ENCODE measurements around the gene NR6A1. TPM values are rescaled to one million over a fixed set of nuclear protein-coding genes. Genes with fewer than 3 reads are reported as not detected.

NR6A1 gene
- polyA plus RNA-seq, 1 donor from 2014 or later = 4.3 TPM

GRCh38 chr9:124602632-124603031, 168.5 kb downstream of the NR6A1 start:
- Histone ChIP-seq H3F3A (ENCODE audit: insufficient read depth, low read length, poor library complexity, severe bottlenecking) (no peaks in the 10 kb centered on the region), H3K79me2 (replicated peaks; ENCODE audit: insufficient read depth, low read length) (no peaks in the 10 kb centered on the region), H3K4me2 (ENCODE audit: low read length) (no peak overlapping the region), H3K27ac (ENCODE audit: low read length) (no peak overlapping the region), H3K9me2 (ENCODE audit: insufficient read depth, low read length) (no peaks in the 10 kb centered on the region), H3K27me3 (ENCODE audit: insufficient read depth, low read depth, low read length) (no peaks in the 10 kb centered on the region), H3K4me3 (ENCODE audit: low read length) (no peak overlapping the region), H4K20me1 (ENCODE audit: insufficient read depth) (no peaks in the 10 kb centered on the region), H2AFZ (ENCODE audit: low read depth, low read length) (no peak overlapping the region), H3K9me3 (ENCODE audit: low read length) (no peaks in the 10 kb centered on the region), H3K36me3 (ENCODE audit: insufficient read depth, low read length) (no peaks in the 10 kb centered on the region), H3K9ac (ENCODE audit: low read length) (no peak overlapping the region)
- no peak for TF ChIP-seq REST (IDR thresholded peaks at IDR 0.05; ENCODE audit: borderline replicate concordance)
- TF ChIP-seq RAD21 (conservative IDR thresholded peaks at IDR 0.05) = no peak
- no peak for TF ChIP-seq EP300 (conservative IDR thresholded peaks at IDR 0.05; ENCODE audit: poor library complexity, severe bottlenecking)
- no peak for TF ChIP-seq CTCF (IDR thresholded peaks at IDR 0.05; ENCODE audit: poor library complexity, severe bottlenecking)
- TF ChIP-seq EZH2 (IDR thresholded peaks at IDR 0.05; ENCODE audit: borderline replicate concordance, insufficient read depth, low read length, poor library complexity, severe bottlenecking) = no peak
- no peak for TF ChIP-seq SMC3 (conservative IDR thresholded peaks at IDR 0.05; ENCODE audit: poor library complexity)
- no peak for TF ChIP-seq TAF1 (IDR thresholded peaks at IDR 0.05; ENCODE audit: low read depth)
- TF ChIP-seq POLR2AphosphoS5 (IDR thresholded peaks at IDR 0.05) = no peak
- no peak for TF ChIP-seq MXI1 (conservative IDR thresholded peaks at IDR 0.05; ENCODE audit: poor library complexity, severe bottlenecking)

GRCh38 chr9:124602204-124602603, 168.9 kb downstream of the NR6A1 start:
- H3K9me2 ChIP-seq (ENCODE audit: insufficient read depth, low read length) = no peaks in the 10 kb centered on the region
- H3K9ac ChIP-seq (ENCODE audit: low read length) = no peak overlapping the region
- no peak overlapping the region for H3K4me3 ChIP-seq (ENCODE audit: low read length)
- no peaks in the 10 kb centered on the region for H4K20me1 ChIP-seq (ENCODE audit: insufficient read depth)
- no peak overlapping the region for H2AFZ ChIP-seq (ENCODE audit: low read depth, low read length)
- no peaks in the 10 kb centered on the region for H3F3A ChIP-seq (ENCODE audit: insufficient read depth, low read length, poor library complexity, severe bottlenecking)
- H3K36me3 ChIP-seq (ENCODE audit: insufficient read depth, low read length) = no peaks in the 10 kb centered on the region
- H3K27ac ChIP-seq (ENCODE audit: low read length) = no peak overlapping the region
- H3K9me3 ChIP-seq (ENCODE audit: low read length) = no peaks in the 10 kb centered on the region
- TF ChIP-seq EZH2 (IDR thresholded peaks at IDR 0.05; ENCODE audit: borderline replicate concordance, insufficient read depth, low read length, poor library complexity, severe bottlenecking) (no peak), TAF1 (IDR thresholded peaks at IDR 0.05; ENCODE audit: low read depth) (no peak), REST (IDR thresholded peaks at IDR 0.05; ENCODE audit: borderline replicate concordance) (no peak), EP300 (conservative IDR thresholded peaks at IDR 0.05; ENCODE audit: poor library complexity, severe bottlenecking) (no peak), RAD21 (conservative IDR thresholded peaks at IDR 0.05) (no peak)
- no peaks in the 10 kb centered on the region for H3K79me2 ChIP-seq (replicated peaks; ENCODE audit: insufficient read depth, low read length)
- no peak overlapping the region for H3K4me2 ChIP-seq (ENCODE audit: low read length)
- no peaks in the 10 kb centered on the region for H3K27me3 ChIP-seq (ENCODE audit: insufficient read depth, low read depth, low read length)
